Gastroesophageal sphincter (tissue), 4 donors: ENCODE results near the gene LHX2. TPM values are rescaled to one million over a fixed set of nuclear protein-coding genes. Genes with fewer than 3 reads are reported as not detected.

Source experiments
- ATAC-seq: fragments of 150-250 bp; one replicate; pipeline ENCODE4 v1.9.1; 2016; ENCODE audit warnings: mild to moderate bottlenecking, moderate library complexity
- H3K27ac ChIP-seq, 4 donors: fragments of 200-600 bp; sonication (generic) in 3 of 4; 1 replicate in 3 of 4; 2 replicates in 1 of 4; pipeline ENCODE4 v1.5.1; 2016 to 2019
- H3K27me3 ChIP-seq: fragments of 200-600 bp; sonication (generic); one replicate; pipeline ENCODE4 v1.5.1; 2019
- H3K36me3 ChIP-seq, 2 donors: fragments of 200-600 bp; sonication (generic); one replicate each; pipeline ENCODE4 v1.5.1; 2019; ENCODE audit warnings: control low read depth in 1 of 2
- H3K4me1 ChIP-seq, 3 donors: fragments of 200-600 bp; sonication (generic); 1 replicate in 2 of 3; 2 replicates in 1 of 3; pipeline ENCODE4 v1.5.1; 2016 to 2019; ENCODE audit warnings: control low read depth in 2 of 3
- H3K4me3 ChIP-seq, 2 donors: fragments of 200-600 bp; sonication (generic); one replicate each; pipeline ENCODE4 v1.5.1; 2019; ENCODE audit warnings: mild to moderate bottlenecking in 1 of 2, moderate library complexity in 1 of 2
- H3K9me3 ChIP-seq, 3 donors: fragments of 200-600 bp; sonication (generic); one replicate each; pipeline ENCODE4 v1.5.1; 2017 to 2019; ENCODE audit warnings: control low read depth in 2 of 3
- CTCF ChIP-seq, 4 experiments: fragments of 200-600 bp in 2 of 4; fragments of 450-650 bp in 2 of 4; sonication (generic) in 1 of 4; IDR thresholded peaks; one replicate each; pipeline ENCODE4 v1.5.1; 2017 to 2019; ENCODE audit warnings: antibody characterized with exemption in 4 of 4, mild to moderate bottlenecking in 2 of 4, moderate library complexity in 2 of 4
- EP300 ChIP-seq: sonication (generic); formaldehyde crosslinking; IDR thresholded peaks from one replicate; pipeline ENCODE4 v1.6.1; 2017; ENCODE audit warnings: antibody characterized with exemption, mild to moderate bottlenecking
- POLR2A ChIP-seq, 2 donors: fragments of 450-650 bp; IDR thresholded peaks; one replicate each; pipeline ENCODE4 v1.6.1; 2017; ENCODE audit warnings: antibody characterized with exemption in 2 of 2, mild to moderate bottlenecking in 2 of 2, moderate library complexity in 1 of 2
- POLR2AphosphoS5 ChIP-seq: sonication (generic); formaldehyde crosslinking; IDR thresholded peaks from one replicate; pipeline ENCODE4 v1.6.1; 2017; ENCODE audit warnings: antibody characterized with exemption
- WGBS, 2 donors: methylation state at CpG; one replicate each; pipeline ENCODE4 v1.1.5; 2018; ENCODE audit warnings: low coverage in 1 of 2; 5-methylcytosine and 5-hydroxymethylcytosine counted together
- total RNA-seq, 4 donors: library from RNA; depleted of rRNA; stranded (reverse); fragments of >200 nt; gene quantifications; one replicate each; pipeline ENCODE4 v1.1.0, GENCODE V29; 2016

Gene LHX2
- total RNA-seq, 4 donors from 2014 or later: not detected

GRCh38 chr9:124066783-124067577 is 55.4 kb downstream of the LHX2 start:
- Histone ChIP-seq H3K4me3 (no peak overlapping the region), H3K27ac (no peak overlapping the region), H3K36me3 (no peaks in the 10 kb centered on the region), H3K27me3 (peaks cover 18% of the 10 kb centered on the region), H3K9me3 (no peaks in the 10 kb centered on the region), H3K4me1 (no peaks in the 10 kb centered on the region)
- no peak for ATAC-seq
- 84 to 85% methylated on average over 10 to 13 of the region's 13 CpGs for WGBS, 2 donors
- no peak for TF ChIP-seq EP300
- no peak for TF ChIP-seq POLR2AphosphoS5
- TF ChIP-seq CTCF (IDR thresholded peaks at IDR 0.05): no peak
- TF ChIP-seq POLR2A (IDR thresholded peaks at IDR 0.05): no peak

- Histone ChIP-seq H3K27me3 (peaks cover 23% of the 10 kb centered on the region), H3K4me1 (no peaks in the 10 kb centered on the region), H3K9me3 (no peaks in the 10 kb centered on the region), H3K27ac (no peak overlapping the region), H3K4me3 (no peak overlapping the region), H3K36me3 (no peaks in the 10 kb centered on the region)
- ATAC-seq: no peak
- TF ChIP-seq POLR2A (IDR thresholded peaks at IDR 0.05): no peak
- TF ChIP-seq CTCF (IDR thresholded peaks at IDR 0.05): no peak
- TF ChIP-seq EP300: no peak
- TF ChIP-seq POLR2AphosphoS5: no peak
- WGBS, 2 donors: 89 to 100% methylated on average over 1 to 2 of the region's 3 CpGs
Measured at GRCh38 chr9:124068251-124068650, 56.7 kb downstream of the LHX2 start.

- Histone ChIP-seq H3K27ac (no peak overlapping the region), H3K4me1 (no peaks in the 10 kb centered on the region), H3K9me3 (no peaks in the 10 kb centered on the region), H3K27me3 (peaks cover 20% of the 10 kb centered on the region), H3K4me3 (no peak overlapping the region), H3K36me3 (no peaks in the 10 kb centered on the region)
- 86 to 88% methylated on average over 1 of the region's 1 CpG for WGBS, 2 donors
- no peak for TF ChIP-seq POLR2AphosphoS5
- no peak for TF ChIP-seq EP300
- no peak for TF ChIP-seq POLR2A (IDR thresholded peaks at IDR 0.05)
- TF ChIP-seq CTCF (IDR thresholded peaks at IDR 0.05): no peak
- ATAC-seq: no peak
Measured at GRCh38 chr9:124074746-124075145, 63.2 kb downstream of the LHX2 start.

- Histone ChIP-seq H3K27ac (no peak overlapping the region), H3K4me1 (no peaks in the 10 kb centered on the region), H3K4me3 (no peak overlapping the region), H3K9me3 (no peaks in the 10 kb centered on the region), H3K27me3 (peaks cover 20% of the 10 kb centered on the region), H3K36me3 (no peaks in the 10 kb centered on the region)
- TF ChIP-seq CTCF (IDR thresholded peaks at IDR 0.05): no peak
- TF ChIP-seq EP300: no peak
- TF ChIP-seq POLR2AphosphoS5: no peak
- 79 to 84% methylated on average over 3 of the region's 3 CpGs for WGBS, 2 donors
- ATAC-seq: no peak
Measured at GRCh38 chr9:124075761-124076160, 64.2 kb downstream of the LHX2 start.

GRCh38 chr9:124077915-124078572 is 66.5 kb downstream of the LHX2 start:
- Histone ChIP-seq H3K4me3 (no peak overlapping the region), H3K4me1 (no peaks in the 10 kb centered on the region), H3K36me3 (no peaks in the 10 kb centered on the region), H3K9me3 (no peaks in the 10 kb centered on the region), H3K27me3 (peaks cover 31% of the 10 kb centered on the region), H3K27ac (no peak overlapping the region)
- ATAC-seq: no peak
- 66 to 92% methylated on average over 2 to 3 of the region's 3 CpGs for WGBS, 2 donors
- no peak for TF ChIP-seq CTCF (IDR thresholded peaks at IDR 0.05)
- TF ChIP-seq POLR2AphosphoS5: no peak
- TF ChIP-seq EP300: no peak
- no peak for TF ChIP-seq POLR2A (IDR thresholded peaks at IDR 0.05)
